ENCODE data around the gene ZNF292.

ZNF292 gene

DNA sequence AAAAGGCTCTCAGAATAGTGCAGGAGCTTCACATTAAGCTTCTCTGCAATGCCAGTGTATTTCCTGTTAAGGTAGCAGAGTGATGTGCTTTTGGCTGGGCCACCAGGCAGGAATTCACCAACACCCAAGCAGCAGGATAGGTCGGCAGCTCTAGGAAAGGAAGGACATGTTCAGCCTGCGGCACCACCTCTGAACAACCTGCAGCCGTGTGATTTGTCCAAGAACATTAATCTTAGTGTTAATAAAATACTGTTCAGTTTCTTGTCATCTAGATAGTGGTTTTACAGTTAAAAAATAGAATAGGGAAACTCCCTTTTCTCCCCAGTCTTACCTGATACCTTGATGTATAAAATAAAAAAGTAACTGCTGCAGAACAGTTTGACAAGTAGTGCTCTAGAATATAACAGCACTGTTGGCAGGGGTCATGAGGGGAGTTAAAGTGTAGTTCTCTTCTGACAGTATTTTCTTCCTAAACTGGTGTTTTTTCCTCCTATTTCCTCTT lies 18.8 kb downstream of the ZNF292 start:
- in situ Hi-C loops (cut with MboI; ENCODE audit: low sequenced_read_pairs, unreplicated experiment), result no loop called here
- TF ChIP-seq, protein P1, sequence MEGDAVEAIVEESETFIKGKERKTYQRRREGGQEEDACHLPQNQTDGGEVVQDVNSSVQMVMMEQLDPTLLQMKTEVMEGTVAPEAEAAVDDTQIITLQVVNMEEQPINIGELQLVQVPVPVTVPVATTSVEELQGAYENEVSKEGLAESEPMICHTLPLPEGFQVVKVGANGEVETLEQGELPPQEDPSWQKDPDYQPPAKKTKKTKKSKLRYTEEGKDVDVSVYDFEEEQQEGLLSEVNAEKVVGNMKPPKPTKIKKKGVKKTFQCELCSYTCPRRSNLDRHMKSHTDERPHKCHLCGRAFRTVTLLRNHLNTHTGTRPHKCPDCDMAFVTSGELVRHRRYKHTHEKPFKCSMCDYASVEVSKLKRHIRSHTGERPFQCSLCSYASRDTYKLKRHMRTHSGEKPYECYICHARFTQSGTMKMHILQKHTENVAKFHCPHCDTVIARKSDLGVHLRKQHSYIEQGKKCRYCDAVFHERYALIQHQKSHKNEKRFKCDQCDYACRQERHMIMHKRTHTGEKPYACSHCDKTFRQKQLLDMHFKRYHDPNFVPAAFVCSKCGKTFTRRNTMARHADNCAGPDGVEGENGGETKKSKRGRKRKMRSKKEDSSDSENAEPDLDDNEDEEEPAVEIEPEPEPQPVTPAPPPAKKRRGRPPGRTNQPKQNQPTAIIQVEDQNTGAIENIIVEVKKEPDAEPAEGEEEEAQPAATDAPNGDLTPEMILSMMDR (IDR thresholded peaks at IDR 0.05; ENCODE audit: borderline replicate concordance, control extremely low read depth, extremely low read depth, insufficient read depth, missing control alignments), result no peak
- no peak for DNase-seq (ENCODE audit: low spot score)

DNA sequence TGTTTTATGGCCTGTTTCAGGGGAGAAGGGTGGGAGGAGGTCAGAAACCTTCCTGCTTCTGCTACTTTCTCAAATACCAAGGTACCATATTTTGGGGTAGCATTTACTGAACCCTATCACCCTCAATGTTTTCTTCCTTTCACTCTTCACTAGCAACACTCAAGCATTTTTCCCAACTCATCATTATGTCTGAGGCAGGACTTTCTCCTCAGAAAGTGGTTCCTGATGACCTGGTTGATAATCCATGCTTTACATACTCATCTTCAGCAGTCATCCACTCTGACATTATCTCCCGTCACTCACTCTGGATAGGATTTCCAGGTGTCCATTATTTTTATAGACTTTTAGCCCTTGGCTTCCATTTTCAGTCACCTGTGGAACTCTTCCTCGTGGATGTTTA lies 21.1 kb downstream of the ZNF292 start:
- in situ Hi-C loops (cut with MboI; ENCODE audit: low sequenced_read_pairs, unreplicated experiment), result no loop called here
- no peak for DNase-seq (ENCODE audit: low spot score)
- TF ChIP-seq, protein P1 (IDR thresholded peaks at IDR 0.05; ENCODE audit: borderline replicate concordance, control extremely low read depth, extremely low read depth, insufficient read depth, missing control alignments), result no peak

DNA sequence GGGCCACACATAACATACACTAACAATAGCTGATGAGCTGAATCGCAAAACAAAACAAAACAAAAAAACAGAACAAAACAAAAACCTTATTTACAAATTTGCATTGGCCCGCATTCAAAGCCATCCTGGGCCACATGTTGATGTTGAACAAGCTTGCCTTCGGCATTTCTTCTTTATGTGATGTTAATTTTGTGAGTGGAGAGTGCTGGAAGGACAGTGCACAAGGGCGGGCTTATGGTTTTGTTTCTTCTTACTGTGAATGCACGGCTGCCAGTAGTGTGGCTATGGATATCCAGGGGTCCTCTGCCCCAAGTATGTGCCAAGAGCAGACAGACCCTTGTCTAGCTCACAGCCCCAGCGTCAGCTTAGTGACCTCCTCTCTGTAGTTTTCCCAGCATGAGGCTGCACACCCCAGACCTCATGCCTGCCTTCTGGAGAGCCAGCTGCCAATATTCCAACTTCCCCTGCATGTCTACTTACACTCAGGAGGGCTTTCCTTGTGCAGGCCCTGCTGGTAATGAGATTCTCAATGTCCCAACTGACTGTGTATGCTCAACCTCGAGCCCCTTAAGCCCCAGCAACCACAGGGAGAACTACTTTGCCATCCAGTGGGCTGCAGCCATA lies 24.9 kb downstream of the ZNF292 start:
- in situ Hi-C loops (cut with MboI; ENCODE audit: low sequenced_read_pairs, unreplicated experiment), result no loop called here
- no peak for DNase-seq (ENCODE audit: low spot score)
- TF ChIP-seq, protein P1 (IDR thresholded peaks at IDR 0.05; ENCODE audit: borderline replicate concordance, control extremely low read depth, extremely low read depth, insufficient read depth, missing control alignments), result no peak

DNA sequence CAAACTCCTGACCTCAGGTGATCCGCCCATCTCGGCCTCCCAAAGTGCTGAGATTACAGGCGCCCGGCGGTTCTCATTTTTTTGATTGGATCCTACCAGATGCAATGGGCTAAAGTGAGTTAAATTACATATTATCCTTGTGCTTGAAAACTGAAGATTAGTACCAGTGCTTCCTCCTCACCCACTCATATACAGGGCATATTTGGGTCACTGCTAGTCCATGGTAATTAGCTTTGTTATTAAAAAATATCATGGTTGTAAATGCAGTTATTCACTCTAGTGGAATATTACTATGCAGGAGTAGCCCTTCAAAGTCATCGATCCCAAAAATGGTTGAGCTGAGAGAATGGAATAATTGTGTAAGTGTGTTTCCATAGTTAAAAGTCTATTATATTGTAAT lies 26.5 kb downstream of the ZNF292 start:
- in situ Hi-C loops (cut with MboI; ENCODE audit: low sequenced_read_pairs, unreplicated experiment), result no loop called here

DNA sequence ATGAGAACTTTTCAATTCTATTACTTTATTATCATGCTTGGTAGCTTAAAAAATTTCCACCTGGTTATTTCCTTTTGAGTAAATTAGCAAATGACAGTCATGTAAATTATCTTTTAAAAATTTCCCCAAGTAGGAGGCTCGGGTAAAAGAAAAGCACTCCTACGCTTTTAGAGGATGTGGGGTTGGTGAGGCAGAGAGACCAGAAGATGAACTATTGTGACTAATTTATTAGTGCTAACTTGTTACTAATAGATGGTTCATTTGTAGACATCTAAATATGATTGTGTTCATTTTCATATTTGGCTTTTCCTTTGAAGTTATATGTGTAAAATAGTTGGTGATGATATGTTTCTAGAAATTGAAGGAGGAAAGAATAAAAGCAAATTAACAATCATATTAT lies 27.0 kb downstream of the ZNF292 start:
- peak; percentile 43 for DNase-seq (ENCODE audit: low spot score)
- in situ Hi-C loops (cut with MboI; ENCODE audit: low sequenced_read_pairs, unreplicated experiment), result no loop called here
- TF ChIP-seq, protein P1 (IDR thresholded peaks at IDR 0.05; ENCODE audit: borderline replicate concordance, control extremely low read depth, extremely low read depth, insufficient read depth, missing control alignments), result no peak

More for the DNA sequence above, 26.5 kb downstream of the ZNF292 start:
- TF ChIP-seq, protein P1 (IDR thresholded peaks at IDR 0.05; ENCODE audit: borderline replicate concordance, control extremely low read depth, extremely low read depth, insufficient read depth, missing control alignments), result no peak
- DNase-seq (ENCODE audit: low spot score), result no peak

DNA sequence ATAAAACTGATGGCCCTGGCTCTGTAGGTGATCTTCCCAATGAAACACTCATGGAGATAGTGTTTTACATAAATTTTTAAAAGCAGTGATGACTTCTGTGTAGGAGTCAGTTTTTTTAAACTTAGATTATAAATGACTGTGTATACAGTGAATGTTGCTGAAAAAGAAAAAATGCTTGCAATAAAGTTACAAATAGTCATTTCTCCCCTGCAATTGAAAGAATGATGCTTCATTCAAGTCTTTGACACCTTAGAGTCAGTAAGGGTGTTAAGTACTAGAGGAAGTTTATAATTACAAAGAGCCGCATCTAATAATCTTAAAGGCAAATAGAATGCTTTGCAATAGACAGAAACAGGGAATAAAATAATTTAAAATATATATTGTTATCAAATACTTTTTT lies 27.6 kb downstream of the ZNF292 start:
- in situ Hi-C loops (cut with MboI; ENCODE audit: low sequenced_read_pairs, unreplicated experiment), result no loop called here
- no peak for DNase-seq (ENCODE audit: low spot score)
- TF ChIP-seq, protein P1 (IDR thresholded peaks at IDR 0.05; ENCODE audit: borderline replicate concordance, control extremely low read depth, extremely low read depth, insufficient read depth, missing control alignments), result no peak

All from GM13976 (cell line).